Fibroblast of the conjunctiva (primary cell): ENCODE data around the gene ZNF786.
"Not testable (repeated sequence)": the region's sequence is repeated elsewhere in the genome, so short reads cannot be mapped to it uniquely, and the experiment has no call there.

Experiments
- DNase-seq: peaks from one replicate; pipeline ENCODE4 v3.0.0-alpha.2; 2010; ENCODE audit warnings: low read depth

Gene ZNF786

DNA sequence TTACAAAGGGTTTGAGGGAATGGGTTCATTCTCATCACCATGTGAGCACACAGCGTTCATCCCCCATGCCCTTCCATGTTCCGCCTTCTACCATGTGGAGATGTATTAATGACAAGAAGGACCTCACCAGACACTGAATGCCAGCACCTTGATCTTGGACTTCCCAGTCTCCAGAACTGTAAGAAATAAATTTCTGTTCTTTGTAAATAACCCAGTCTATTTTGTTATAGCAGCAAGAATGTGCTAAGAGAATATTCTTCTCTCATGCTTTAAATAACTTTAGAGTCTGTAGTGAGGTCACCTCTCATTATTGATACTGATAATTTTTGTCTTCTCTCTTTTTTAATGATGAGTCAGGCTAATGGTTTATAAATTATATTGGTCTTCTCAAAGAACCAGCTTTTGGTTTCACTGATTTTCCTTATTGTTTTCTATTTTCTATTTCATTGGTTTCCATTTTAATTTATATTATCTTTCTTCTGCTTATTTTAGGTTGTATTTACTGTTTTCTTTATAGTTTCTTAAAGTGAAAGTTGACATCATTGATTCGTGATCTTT is 59.1 kb downstream of the ZNF786 start:
- DNase-seq = no peak

DNA sequence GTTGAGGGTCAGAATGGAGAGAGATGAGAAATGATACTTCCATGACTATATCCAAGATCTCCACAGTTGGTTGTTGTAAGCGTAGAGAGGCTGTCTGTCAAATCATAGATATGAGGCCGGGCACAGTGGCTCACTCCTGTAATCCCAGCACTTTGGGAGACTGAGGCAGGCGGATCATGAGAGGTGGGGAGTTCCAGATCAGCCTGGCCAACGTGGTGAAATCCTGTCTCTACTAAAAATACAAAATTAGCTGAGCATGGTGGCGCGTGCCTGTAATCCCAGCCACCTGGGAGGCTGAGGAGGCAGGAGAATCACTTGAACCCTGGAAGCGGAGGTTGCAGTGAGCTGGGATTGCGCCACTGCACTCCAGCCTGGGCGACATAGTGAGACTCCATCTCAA is 60.1 kb downstream of the ZNF786 start:
- not testable (repeated sequence) for DNase-seq

DNA sequence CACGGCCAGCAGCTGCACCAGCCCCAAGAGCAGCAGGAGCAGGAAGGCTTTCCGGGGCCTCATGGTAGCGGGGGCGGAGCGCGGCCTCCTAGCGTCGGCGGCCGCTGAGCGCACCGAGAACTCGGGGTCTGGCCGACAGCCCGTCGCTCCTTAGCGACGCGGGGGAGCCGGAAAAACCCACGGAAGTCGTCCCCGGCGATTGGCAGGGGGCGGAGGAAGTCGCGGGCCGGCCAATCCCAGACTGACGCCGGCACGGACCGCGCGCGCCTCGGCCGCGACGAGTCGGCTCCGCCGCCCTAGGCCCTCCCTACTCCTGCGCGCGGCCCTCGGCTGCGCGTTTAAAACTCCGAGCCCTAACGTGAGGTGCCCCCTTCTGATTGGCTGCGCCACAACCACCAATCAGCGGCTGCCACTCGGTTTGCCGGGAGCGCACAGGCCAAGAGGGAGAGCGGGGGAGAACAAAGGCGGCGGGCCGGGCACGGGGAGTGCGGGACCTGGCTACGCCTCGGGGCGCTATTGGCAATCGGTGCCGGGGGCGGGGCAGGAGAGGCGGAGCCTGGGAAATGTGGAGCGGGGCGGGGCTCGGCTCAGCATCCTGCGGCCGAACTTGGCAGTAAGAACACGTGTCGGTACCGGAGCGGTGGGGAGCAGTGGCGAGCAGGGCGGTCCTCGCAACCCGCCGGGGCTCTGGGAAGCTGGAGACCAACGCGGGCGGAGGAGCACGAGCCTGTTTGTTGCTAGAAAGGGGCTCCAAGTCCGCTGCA is 62.0 kb downstream of the ZNF786 start, which contains the start of gene PDIA4:
Gene PDIA4 (minus strand): TSS at position 160 of the 764 bp plus-strand sequence. CDS start 97 bp downstream, at position 63.
- DNase-seq = peak; percentile 98

DNA sequence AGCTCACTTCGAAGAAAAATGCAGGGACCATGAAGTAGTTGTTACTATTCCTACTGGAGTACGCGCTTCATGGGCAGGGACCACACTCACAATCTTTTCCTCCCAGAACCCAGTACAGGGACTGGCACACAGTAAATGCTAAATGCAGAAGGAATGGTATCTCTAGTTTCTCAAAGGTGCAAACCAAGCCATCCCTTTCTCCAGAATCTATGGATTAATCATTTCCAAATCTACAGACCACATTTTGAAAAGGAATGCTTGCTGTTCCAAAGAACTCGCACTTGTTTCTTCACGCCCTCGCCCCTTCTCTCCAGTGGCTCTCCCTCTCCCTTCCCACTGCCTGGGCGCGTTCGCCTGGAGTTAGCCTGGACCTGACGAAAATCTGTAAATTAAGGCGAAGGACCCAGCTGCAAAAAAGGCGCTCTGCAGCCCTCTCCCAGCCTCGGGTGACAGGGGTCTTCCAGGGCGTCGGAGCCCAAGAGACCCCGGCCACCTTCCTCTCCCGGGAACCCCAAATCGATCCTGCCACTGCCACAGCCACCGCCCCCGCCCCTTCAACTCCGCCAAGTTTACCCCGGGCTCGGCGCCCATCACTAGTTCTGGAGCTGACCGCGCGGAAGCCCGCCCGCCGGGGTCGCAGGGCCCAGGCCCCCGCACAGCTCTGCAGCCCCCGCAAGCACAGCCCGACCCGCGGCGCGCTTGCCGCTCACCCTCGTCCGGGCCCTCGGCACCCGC is 62.7 kb downstream of the ZNF786 start:
- no peak for DNase-seq

DNA sequence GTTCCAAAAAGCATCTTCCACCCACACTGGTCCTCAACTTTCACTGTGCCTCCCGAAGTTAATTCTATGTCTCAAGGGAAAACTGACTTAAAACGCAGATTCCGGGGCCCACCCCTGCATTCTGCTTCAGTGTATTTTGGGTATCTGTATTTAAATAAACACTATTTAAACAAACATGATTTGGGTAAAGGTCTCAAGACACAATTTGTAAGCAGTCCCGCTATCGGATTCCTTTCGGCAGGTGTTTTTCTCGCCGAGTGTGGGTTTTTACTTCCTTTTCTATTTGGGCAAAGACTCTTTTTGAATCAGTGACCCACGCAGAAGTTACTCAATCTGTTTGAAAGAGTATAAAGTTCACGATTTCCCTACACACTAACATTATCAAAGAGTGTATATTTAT is 63.5 kb downstream of the ZNF786 start:
- no peak for DNase-seq

DNA sequence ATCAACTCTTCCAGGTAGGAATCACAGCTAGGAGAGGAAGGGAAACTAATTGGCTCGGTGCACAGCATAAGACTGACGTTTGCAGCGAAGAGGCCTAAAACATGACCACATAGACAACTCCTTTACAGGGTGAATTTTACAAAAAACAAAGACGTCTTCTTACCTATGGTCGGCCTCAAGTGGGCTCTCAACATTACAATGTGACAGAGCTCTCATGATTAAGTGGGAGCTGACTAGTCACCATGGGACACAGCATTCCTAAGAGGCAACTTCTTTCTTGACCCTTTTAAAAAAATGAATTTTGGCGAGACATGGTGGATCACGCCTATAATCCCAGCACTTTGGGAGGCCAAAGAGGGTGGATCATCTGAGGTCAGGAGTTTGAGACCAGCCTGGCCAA is 66.9 kb downstream of the ZNF786 start:
- no peak for DNase-seq

DNA sequence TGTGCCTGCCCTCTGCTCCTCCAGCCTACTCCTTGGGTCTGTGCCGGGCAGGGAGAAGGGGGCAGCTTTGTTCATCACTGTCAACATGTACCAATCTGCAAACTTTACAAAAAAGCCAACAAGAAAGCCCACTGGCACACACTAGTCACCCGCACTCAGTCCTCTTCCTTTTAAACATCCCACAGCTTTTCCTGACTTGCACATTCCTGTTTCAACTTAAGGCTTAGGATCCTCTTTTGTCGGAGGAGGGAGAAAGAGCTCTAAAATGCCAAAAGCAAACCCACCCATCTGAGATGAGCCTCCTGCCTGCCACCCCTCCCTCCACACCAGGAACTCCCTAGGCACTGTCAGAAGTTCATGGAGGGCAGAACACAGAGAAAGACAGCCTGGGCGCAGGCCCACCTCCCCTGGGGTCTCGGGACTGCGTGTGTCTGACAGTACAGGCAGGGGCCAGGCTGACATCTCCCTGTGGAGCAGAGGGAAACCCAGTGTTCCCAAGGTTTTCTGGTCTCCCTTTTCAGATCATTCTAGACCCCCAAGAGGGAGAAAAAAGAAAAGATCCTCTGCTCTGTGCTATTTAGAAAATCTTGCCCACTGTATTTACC is 67.7 kb downstream of the ZNF786 start:
- DNase-seq = no peak

DNA sequence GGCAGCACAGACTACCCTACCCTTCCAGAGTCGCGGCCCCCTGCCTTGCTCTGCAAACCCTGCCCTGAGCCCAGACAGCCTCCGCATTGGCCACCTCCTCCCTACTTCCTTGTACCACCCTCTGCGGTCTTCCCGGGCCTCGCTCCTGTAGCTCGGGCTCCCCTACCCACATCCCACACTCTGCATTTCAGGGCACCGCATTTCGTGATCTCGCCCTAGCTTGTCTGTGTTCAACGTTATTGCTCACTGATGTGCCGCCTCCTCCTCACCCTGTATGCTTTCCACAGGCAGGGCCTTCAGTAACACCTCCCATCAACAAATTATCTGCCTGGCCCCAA is 68.8 kb downstream of the ZNF786 start:
- DNase-seq = no peak

DNA sequence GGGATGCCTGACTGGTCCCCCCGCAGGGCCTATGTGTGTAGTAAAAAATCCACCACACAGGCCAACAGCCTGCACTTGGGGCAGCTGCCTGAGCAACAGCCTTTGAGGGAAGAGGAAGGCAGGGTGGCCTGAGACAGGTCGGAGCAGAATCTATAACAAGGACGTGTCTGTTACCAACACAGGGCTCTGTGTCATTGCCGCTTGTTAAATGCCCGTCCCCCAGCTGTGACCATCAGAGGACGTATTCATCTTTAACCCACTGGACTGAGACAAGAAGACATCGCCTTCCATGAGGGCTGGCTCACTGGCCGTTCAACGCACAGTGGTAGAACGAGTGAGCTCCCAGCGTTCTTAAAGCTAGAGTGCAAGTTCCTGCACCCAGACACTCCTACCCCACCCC is 70.0 kb downstream of the ZNF786 start:
- DNase-seq = no peak
